ENCODE measurements around the gene GLRA2. TPM values are rescaled to one million over a fixed set of nuclear protein-coding genes. Genes with fewer than 3 reads are reported as not detected.
A peak's percentile ranks its signal among the peaks of the same experiment; 100 is the strongest.

GLRA2 gene
- total RNA-seq, 1 donor from 2014 or later: not detected

GRCh38 chrX:14712096-14712495, 182.8 kb downstream of the GLRA2 start:
- Mint-ChIP-seq H3K36me3 (ENCODE audit: low read depth, unreplicated experiment) (no peaks in the 10 kb centered on the region), H3K27ac (ENCODE audit: unreplicated experiment) (no peak overlapping the region), H3K4me3 (ENCODE audit: unreplicated experiment) (no peak overlapping the region), H3K27me3 (ENCODE audit: unreplicated experiment) (no peaks in the 10 kb centered on the region), H3K4me1 (ENCODE audit: unreplicated experiment) (no peaks in the 10 kb centered on the region), H3K9me3 (ENCODE audit: unreplicated experiment) (no peaks in the 10 kb centered on the region)
- DNase-seq (ENCODE audit: low spot score): peak; percentile 2
- no peak for TF ChIP-seq CTCF (IDR thresholded peaks at IDR 0.05; ENCODE audit: unreplicated experiment)

- Mint-ChIP-seq H3K36me3 (ENCODE audit: low read depth, unreplicated experiment) (no peaks in the 10 kb centered on the region), H3K4me3 (ENCODE audit: unreplicated experiment) (no peak overlapping the region), H3K27me3 (ENCODE audit: unreplicated experiment) (no peaks in the 10 kb centered on the region), H3K27ac (ENCODE audit: unreplicated experiment) (no peak overlapping the region), H3K9me3 (ENCODE audit: unreplicated experiment) (no peaks in the 10 kb centered on the region), H3K4me1 (ENCODE audit: unreplicated experiment) (no peaks in the 10 kb centered on the region)
- no peak for TF ChIP-seq CTCF (IDR thresholded peaks at IDR 0.05; ENCODE audit: unreplicated experiment)
- no peak for DNase-seq (ENCODE audit: low spot score)
Measured at GRCh38 chrX:14717949-14718348, 188.6 kb downstream of the GLRA2 start.

- TF ChIP-seq CTCF (IDR thresholded peaks at IDR 0.05; ENCODE audit: unreplicated experiment): no peak
- Mint-ChIP-seq H3K27me3 (ENCODE audit: unreplicated experiment) (no peaks in the 10 kb centered on the region), H3K4me1 (ENCODE audit: unreplicated experiment) (no peaks in the 10 kb centered on the region), H3K27ac (ENCODE audit: unreplicated experiment) (no peak overlapping the region), H3K36me3 (ENCODE audit: low read depth, unreplicated experiment) (no peaks in the 10 kb centered on the region), H3K9me3 (ENCODE audit: unreplicated experiment) (no peaks in the 10 kb centered on the region), H3K4me3 (ENCODE audit: unreplicated experiment) (no peak overlapping the region)
- DNase-seq (ENCODE audit: low spot score): no peak
Measured at GRCh38 chrX:14718403-14718802, 189.1 kb downstream of the GLRA2 start.

GRCh38 chrX:14729058-14729457, 199.7 kb downstream of the GLRA2 start:
- Mint-ChIP-seq H3K9me3 (ENCODE audit: unreplicated experiment) (no peaks in the 10 kb centered on the region), H3K4me3 (ENCODE audit: unreplicated experiment) (no peak overlapping the region), H3K4me1 (ENCODE audit: unreplicated experiment) (no peaks in the 10 kb centered on the region), H3K36me3 (ENCODE audit: low read depth, unreplicated experiment) (no peaks in the 10 kb centered on the region), H3K27me3 (ENCODE audit: unreplicated experiment) (no peaks in the 10 kb centered on the region), H3K27ac (ENCODE audit: unreplicated experiment) (no peak overlapping the region)
- no peak for DNase-seq (ENCODE audit: low spot score)
- no peak for TF ChIP-seq CTCF (IDR thresholded peaks at IDR 0.05; ENCODE audit: unreplicated experiment)

GRCh38 chrX:14738643-14739042, 209.3 kb downstream of the GLRA2 start:
- Mint-ChIP-seq H3K4me1 (ENCODE audit: unreplicated experiment) (no peaks in the 10 kb centered on the region), H3K4me3 (ENCODE audit: unreplicated experiment) (no peak overlapping the region), H3K36me3 (ENCODE audit: low read depth, unreplicated experiment) (no peaks in the 10 kb centered on the region), H3K27ac (ENCODE audit: unreplicated experiment) (no peak overlapping the region), H3K27me3 (ENCODE audit: unreplicated experiment) (no peaks in the 10 kb centered on the region), H3K9me3 (ENCODE audit: unreplicated experiment) (no peaks in the 10 kb centered on the region)
- no peak for DNase-seq (ENCODE audit: low spot score)
- TF ChIP-seq CTCF (IDR thresholded peaks at IDR 0.05; ENCODE audit: unreplicated experiment): no peak
